ENCODE data around the gene MAPK6.
A peak's percentile ranks its signal among the peaks of the same experiment; 100 is the strongest.
"Not testable (repeated sequence)": the region's sequence is repeated elsewhere in the genome, so short reads cannot be mapped to it uniquely, and the experiment has no call there.

MAPK6 gene

DNA sequence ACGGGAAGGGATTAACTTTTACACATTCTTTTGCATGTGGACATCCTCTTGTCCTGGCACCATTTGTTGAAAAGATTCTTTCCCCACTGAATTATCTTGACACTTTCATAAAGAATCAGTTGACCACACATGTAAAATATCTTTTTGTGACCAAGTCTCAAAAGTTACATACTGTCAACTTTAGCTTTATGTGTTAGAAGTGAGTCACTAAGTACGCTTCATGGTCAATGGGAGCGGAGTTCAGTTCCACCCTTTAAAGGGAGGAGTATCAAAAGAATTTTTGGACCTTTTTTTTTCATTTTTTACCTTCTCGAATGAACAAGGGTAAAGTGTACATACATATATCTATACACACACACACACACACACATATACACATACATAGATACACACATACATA, 35.4 kb downstream of the MAPK6 start:
- no peak overlapping the region for H3K9ac ChIP-seq (ENCODE audit: low read length)
- peaks cover 26% of the 10 kb centered on the region for H3K4me1 ChIP-seq (ENCODE audit: control insufficient read depth, insufficient read depth, low read length)
- peaks cover 75% of the 10 kb centered on the region for H3K36me3 ChIP-seq (ENCODE audit: control insufficient read depth, insufficient read depth, low read length, severe bottlenecking)
- no peaks in the 10 kb centered on the region for H3K27me3 ChIP-seq (replicated peaks; ENCODE audit: control insufficient read depth, insufficient read depth, low read length)
- H3K4me3 ChIP-seq (ENCODE audit: low read length): no peak overlapping the region
- DNase-seq (ENCODE audit: low read depth): no peak
- H3K9me3 ChIP-seq (ENCODE audit: control insufficient read depth, low read length): no peaks in the 10 kb centered on the region

DNA sequence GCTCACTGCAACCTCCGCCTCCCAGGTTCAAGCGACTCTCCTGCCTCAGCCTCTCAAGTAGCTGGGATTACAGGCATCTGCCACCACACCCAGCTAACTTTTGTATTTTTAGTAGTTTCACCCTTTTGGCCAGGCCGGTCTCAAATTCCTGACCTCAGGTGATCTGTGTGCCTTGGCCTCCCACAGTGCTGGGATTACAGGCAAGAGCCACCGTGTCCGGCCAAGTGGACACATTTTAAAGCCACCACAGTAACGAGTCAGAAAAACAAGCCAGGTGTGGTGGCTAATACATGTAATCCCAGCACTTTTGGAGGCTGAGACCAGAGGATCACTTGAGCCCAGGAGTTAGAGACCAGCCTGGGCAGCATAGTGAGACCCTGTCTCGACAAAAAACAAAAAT, 35.8 kb downstream of the MAPK6 start:
- Histone ChIP-seq H3K36me3 (ENCODE audit: control insufficient read depth, insufficient read depth, low read length, severe bottlenecking) (peaks cover 76% of the 10 kb centered on the region), H3K4me1 (ENCODE audit: control insufficient read depth, insufficient read depth, low read length) (peaks cover 26% of the 10 kb centered on the region)
- not testable (repeated sequence) for H3K9me3 ChIP-seq (ENCODE audit: control insufficient read depth, low read length); DNase-seq (ENCODE audit: low read depth); H3K27me3 ChIP-seq (replicated peaks; ENCODE audit: control insufficient read depth, insufficient read depth, low read length); H3K4me3 ChIP-seq (ENCODE audit: low read length); H3K9ac ChIP-seq (ENCODE audit: low read length)

DNA sequence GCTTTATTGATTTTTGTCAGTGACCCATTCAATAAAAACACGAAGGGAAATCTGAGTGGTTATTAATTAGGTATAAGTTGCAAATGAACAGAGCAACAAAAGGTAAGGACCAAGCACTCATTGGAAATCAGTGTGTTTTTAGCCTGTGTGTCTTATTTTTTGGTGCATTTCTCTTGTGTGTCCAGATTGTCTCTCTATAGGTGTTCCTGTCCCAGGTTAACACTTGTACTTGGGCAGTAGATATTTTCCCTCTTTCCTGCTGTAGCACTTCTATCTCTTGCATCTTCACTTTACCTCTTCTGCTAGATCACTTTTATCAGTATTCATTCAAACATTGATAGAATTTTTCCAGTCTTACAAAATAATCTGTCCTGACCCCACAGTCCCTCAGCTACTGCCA, 37.0 kb downstream of the MAPK6 start:
- no peak for DNase-seq (ENCODE audit: low read depth)
- no peaks in the 10 kb centered on the region for H3K9me3 ChIP-seq (ENCODE audit: control insufficient read depth, low read length)
- H3K27me3 ChIP-seq (replicated peaks; ENCODE audit: control insufficient read depth, insufficient read depth, low read length): no peaks in the 10 kb centered on the region
- H3K4me1 ChIP-seq (ENCODE audit: control insufficient read depth, insufficient read depth, low read length): peaks cover 15% of the 10 kb centered on the region
- peaks cover 83% of the 10 kb centered on the region for H3K36me3 ChIP-seq (ENCODE audit: control insufficient read depth, insufficient read depth, low read length, severe bottlenecking)
- no peak overlapping the region for H3K4me3 ChIP-seq (ENCODE audit: low read length)
- H3K9ac ChIP-seq (ENCODE audit: low read length): no peak overlapping the region

DNA sequence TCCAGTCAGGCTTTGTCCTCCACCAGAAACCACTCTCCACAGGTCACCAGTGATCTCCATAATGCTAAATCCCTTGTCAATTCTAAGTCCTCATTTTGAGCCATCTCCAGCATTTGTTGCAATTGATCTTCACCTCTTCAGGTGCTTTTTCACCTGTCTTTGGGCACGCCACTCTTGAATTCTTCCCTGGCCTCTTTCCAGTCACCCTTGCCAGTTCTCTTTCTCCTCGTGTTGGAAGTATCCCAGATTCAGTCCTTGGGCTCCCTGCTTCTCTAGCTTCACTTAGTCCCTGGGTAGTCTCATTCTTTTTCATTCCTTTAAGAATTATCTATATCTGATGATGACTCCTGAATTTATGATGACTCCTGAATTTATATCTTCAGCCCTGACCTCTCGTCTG, 37.5 kb downstream of the MAPK6 start:
- Histone ChIP-seq H3K36me3 (ENCODE audit: control insufficient read depth, insufficient read depth, low read length, severe bottlenecking) (peaks cover 85% of the 10 kb centered on the region), H3K4me1 (ENCODE audit: control insufficient read depth, insufficient read depth, low read length) (peaks cover 15% of the 10 kb centered on the region), H3K4me3 (ENCODE audit: low read length) (no peak overlapping the region), H3K9me3 (ENCODE audit: control insufficient read depth, low read length) (no peaks in the 10 kb centered on the region), H3K9ac (ENCODE audit: low read length) (no peak overlapping the region), H3K27me3 (replicated peaks; ENCODE audit: control insufficient read depth, insufficient read depth, low read length) (no peaks in the 10 kb centered on the region)
- DNase-seq (ENCODE audit: low read depth): no peak

DNA sequence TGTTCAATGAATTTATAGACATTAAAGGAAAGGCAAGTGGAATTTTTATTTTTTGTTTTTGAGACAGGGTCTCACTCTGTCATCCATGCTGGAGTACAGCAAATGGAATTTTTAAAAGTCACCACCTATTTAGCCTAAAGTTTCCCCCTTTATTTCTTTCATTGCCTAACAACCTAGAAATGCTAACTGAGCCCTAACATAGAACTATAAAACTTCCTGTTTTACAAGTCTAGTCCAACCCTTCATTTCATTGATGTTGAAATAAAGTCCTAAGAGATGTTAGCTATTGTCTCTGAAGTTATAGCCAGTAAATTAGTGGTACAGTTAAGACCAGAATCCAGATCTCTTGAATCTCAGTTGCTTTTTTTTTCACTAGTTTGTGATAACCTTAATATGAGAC, 39.0 kb downstream of the MAPK6 start:
- Histone ChIP-seq H3K9ac (ENCODE audit: low read length) (no peak overlapping the region), H3K4me1 (ENCODE audit: control insufficient read depth, insufficient read depth, low read length) (peaks cover 5% of the 10 kb centered on the region), H3K9me3 (ENCODE audit: control insufficient read depth, low read length) (no peaks in the 10 kb centered on the region), H3K27me3 (replicated peaks; ENCODE audit: control insufficient read depth, insufficient read depth, low read length) (no peaks in the 10 kb centered on the region), H3K36me3 (ENCODE audit: control insufficient read depth, insufficient read depth, low read length, severe bottlenecking) (peaks cover 93% of the 10 kb centered on the region), H3K4me3 (ENCODE audit: low read length) (no peak overlapping the region)
- no peak for DNase-seq (ENCODE audit: low read depth)

DNA sequence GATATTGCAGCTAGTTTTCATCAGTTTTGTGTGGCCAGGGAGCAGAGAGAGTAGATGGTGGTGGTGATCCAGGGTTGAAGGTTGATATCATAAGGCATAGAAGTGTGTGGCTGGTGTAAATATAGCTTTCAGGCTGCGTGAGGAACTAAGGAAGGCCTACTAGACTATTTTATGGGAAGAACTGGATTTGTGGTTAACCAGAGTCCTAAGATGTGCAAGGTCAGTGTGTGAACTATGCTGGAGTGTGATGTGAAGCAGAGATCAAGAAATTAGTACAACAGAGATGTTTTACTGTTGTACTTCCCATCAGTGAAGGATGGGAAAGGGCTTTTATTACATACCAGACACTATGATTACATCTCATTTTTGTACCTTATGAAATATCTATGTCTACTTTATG, 41.5 kb downstream of the MAPK6 start:
- Histone ChIP-seq H3K9me3 (ENCODE audit: control insufficient read depth, low read length) (no peaks in the 10 kb centered on the region), H3K4me3 (ENCODE audit: low read length) (no peak overlapping the region), H3K36me3 (ENCODE audit: control insufficient read depth, insufficient read depth, low read length, severe bottlenecking) (peaks cover 97% of the 10 kb centered on the region), H3K4me1 (ENCODE audit: control insufficient read depth, insufficient read depth, low read length) (no peaks in the 10 kb centered on the region), H3K9ac (ENCODE audit: low read length) (no peak overlapping the region), H3K27me3 (replicated peaks; ENCODE audit: control insufficient read depth, insufficient read depth, low read length) (no peaks in the 10 kb centered on the region)
- no peak for DNase-seq (ENCODE audit: low read depth)

DNA sequence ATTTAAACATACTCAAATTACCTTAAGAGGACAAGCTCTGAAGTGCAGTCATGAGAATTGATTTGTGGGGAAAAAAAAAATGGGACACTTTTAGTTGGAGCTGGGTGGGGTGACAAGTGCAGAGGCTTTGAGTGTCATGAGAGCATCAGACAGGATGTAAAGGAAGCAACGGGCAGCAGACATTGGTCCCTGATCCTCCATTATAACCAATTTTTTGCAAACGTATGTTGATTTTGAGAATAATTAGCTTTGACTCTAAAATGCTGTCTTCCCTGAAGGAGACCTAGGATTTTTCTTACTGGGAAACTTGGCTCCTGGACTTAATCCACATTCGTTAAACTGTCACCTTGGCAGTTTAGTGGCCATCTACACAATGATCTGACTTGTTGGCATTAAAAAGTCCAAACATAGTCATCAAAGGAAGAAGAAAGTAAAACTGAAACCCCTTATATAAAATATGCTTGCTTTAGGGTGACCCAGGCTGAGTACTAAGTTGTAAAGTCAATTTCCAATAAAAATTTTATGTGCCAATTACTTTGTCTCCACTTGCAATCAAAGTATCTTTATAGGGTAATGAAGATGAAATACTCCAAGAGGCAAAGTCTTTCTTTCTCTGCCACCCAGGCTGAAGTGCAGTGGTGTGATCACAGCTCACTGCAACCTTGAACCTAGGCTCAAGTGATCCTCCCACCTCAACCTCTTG, 48.0 kb downstream of the MAPK6 start:
- Histone ChIP-seq H3K4me1 (ENCODE audit: control insufficient read depth, insufficient read depth, low read length) (no peaks in the 10 kb centered on the region), H3K9ac (ENCODE audit: low read length) (no peak overlapping the region), H3K36me3 (ENCODE audit: control insufficient read depth, insufficient read depth, low read length, severe bottlenecking) (peaks cover 33% of the 10 kb centered on the region), H3K27me3 (replicated peaks; ENCODE audit: control insufficient read depth, insufficient read depth, low read length) (no peaks in the 10 kb centered on the region), H3K9me3 (ENCODE audit: control insufficient read depth, low read length) (no peaks in the 10 kb centered on the region), H3K4me3 (ENCODE audit: low read length) (no peak overlapping the region)
- no peak for DNase-seq (ENCODE audit: low read depth)

DNA sequence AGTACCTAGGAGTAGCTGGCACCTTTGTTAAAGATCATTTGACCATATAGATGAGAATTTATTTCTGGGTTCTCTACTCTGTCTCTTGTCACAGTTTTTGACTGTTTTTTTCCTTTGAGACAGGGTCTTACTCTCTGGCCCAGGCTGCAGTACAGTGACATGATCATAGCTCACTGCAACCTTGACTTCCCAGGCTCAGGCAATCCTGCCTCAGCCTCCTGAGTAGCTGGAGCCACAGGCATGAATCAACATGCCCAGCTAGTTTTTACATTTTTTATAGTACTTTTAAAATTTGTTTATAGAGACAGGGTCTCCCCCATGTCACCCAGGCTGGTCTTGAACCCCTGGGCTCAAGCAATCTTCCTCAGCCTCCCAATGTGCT, 48.5 kb downstream of the MAPK6 start:
- H3K9ac ChIP-seq (ENCODE audit: low read length): no peak overlapping the region
- H3K9me3 ChIP-seq (ENCODE audit: control insufficient read depth, low read length): no peaks in the 10 kb centered on the region
- H3K36me3 ChIP-seq (ENCODE audit: control insufficient read depth, insufficient read depth, low read length, severe bottlenecking): peaks cover 28% of the 10 kb centered on the region
- H3K4me3 ChIP-seq (ENCODE audit: low read length): no peak overlapping the region
- no peak for DNase-seq (ENCODE audit: low read depth)
- no peaks in the 10 kb centered on the region for H3K4me1 ChIP-seq (ENCODE audit: control insufficient read depth, insufficient read depth, low read length)
- no peaks in the 10 kb centered on the region for H3K27me3 ChIP-seq (replicated peaks; ENCODE audit: control insufficient read depth, insufficient read depth, low read length)

DNA sequence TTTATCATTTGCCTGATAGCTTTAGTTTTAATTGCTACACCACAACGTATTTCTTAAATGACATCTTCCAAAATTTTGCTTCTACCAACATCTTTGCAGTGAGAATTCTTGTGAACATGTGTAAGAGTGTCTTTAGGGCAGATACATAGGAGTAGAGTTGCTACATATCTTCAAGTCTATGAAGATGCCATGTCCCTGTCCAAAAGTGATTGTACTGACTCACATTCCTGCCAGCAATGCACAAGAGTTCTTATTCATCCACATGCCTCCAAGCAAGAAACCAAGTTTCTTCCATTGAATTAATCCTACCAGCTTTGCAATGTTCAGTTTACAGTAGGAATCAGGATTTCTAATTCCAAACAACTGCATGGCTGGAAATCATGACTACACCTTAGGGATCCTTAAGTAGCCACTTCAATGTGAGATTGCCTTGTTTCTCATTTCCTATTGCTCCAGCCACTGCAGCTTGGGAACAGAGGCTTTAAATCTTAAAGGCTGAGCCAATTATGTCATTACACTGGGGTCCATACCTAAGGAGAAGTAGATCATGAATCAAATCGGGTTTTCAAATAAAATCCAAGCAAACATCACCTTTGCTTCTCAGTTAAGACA, 49.1 kb downstream of the MAPK6 start:
- Histone ChIP-seq H3K27me3 (replicated peaks; ENCODE audit: control insufficient read depth, insufficient read depth, low read length) (no peaks in the 10 kb centered on the region), H3K36me3 (ENCODE audit: control insufficient read depth, insufficient read depth, low read length, severe bottlenecking) (peaks cover 22% of the 10 kb centered on the region), H3K4me3 (ENCODE audit: low read length) (no peak overlapping the region), H3K4me1 (ENCODE audit: control insufficient read depth, insufficient read depth, low read length) (no peaks in the 10 kb centered on the region), H3K9ac (ENCODE audit: low read length) (no peak overlapping the region), H3K9me3 (ENCODE audit: control insufficient read depth, low read length) (no peaks in the 10 kb centered on the region)
- peak; percentile 15 for DNase-seq (ENCODE audit: low read depth)

DNA sequence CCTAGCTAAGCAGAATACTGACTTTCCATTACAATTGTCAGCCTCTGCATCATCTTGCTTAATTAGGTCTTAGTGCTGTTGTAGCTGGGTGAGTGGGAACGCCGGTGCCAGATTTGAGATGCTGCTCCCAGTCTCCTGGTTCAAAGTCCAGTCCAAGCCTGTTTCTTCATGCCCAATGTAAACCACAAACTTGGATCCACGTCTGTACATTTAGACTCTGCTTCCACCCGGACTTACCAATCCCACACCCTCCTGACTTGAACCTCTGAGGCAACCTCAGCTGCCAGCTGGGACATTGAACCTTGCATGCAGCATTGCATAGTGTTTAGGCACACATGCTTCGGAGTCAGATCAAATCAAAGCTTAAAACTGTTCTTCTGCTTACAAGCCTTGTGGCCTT, 50.5 kb downstream of the MAPK6 start:
- Histone ChIP-seq H3K36me3 (ENCODE audit: control insufficient read depth, insufficient read depth, low read length, severe bottlenecking) (peaks cover 10% of the 10 kb centered on the region), H3K9ac (ENCODE audit: low read length) (no peak overlapping the region), H3K4me3 (ENCODE audit: low read length) (no peak overlapping the region), H3K9me3 (ENCODE audit: control insufficient read depth, low read length) (no peaks in the 10 kb centered on the region), H3K4me1 (ENCODE audit: control insufficient read depth, insufficient read depth, low read length) (no peaks in the 10 kb centered on the region), H3K27me3 (replicated peaks; ENCODE audit: control insufficient read depth, insufficient read depth, low read length) (no peaks in the 10 kb centered on the region)
- DNase-seq (ENCODE audit: low read depth): no peak

DNA sequence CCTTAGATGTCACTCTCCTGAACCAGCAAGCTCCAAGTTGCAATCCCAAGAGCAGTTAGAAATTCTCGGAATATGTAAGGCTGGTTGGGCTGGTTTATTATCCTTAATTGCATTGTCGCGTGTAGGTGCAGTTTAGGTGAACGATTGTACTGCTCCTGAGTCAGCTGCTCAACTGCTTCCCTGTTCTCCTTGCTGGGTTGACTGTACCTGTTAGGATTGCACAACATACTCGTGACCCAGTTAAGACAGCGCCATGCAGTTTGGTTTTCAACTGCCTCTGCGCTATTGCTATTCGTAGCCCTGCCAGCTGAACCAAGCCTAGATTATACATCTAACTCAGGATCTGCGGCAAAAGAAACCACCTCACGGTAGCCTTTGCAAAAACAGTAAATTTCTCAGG, 52.6 kb downstream of the MAPK6 start:
- H3K9ac ChIP-seq (ENCODE audit: low read length): no peak overlapping the region
- no peak for DNase-seq (ENCODE audit: low read depth)

More for the DNA sequence above, 52.6 kb downstream of the MAPK6 start:
- no peaks in the 10 kb centered on the region for H3K27me3 ChIP-seq (replicated peaks; ENCODE audit: control insufficient read depth, insufficient read depth, low read length)
- no peaks in the 10 kb centered on the region for H3K9me3 ChIP-seq (ENCODE audit: control insufficient read depth, low read length)
- H3K4me1 ChIP-seq (ENCODE audit: control insufficient read depth, insufficient read depth, low read length): peaks cover 1% of the 10 kb centered on the region
- H3K36me3 ChIP-seq (ENCODE audit: control insufficient read depth, insufficient read depth, low read length, severe bottlenecking): no peaks in the 10 kb centered on the region
- H3K4me3 ChIP-seq (ENCODE audit: low read length): no peak overlapping the region

All from adipocyte (in vitro differentiated cells).